OCI-LY7 (cell line): Measurements from ENCODE around the gene CPNE7.

Source experiments
- EZH2phosphoT487 ChIP-seq: fragments of 200-600 bp; sonication (generic); IDR thresholded peaks from 2 replicates; pipeline ENCODE4 v1.6.1; 2018; ENCODE audit warnings: low read depth, borderline replicate concordance, mild to moderate bottlenecking, mixed run types, antibody characterized with exemption, low read length, moderate library complexity, mixed read lengths
- TF ChIP-seq, protein P1 (sequence below): fragments of 200-600 bp; sonication (generic); conservative IDR thresholded peaks from 2 replicates; pipeline ENCODE4 v1.5.1; 2014; ENCODE audit warnings: mild to moderate bottlenecking, antibody characterized with exemption, low read length, moderate library complexity, mixed read lengths

DNA sequence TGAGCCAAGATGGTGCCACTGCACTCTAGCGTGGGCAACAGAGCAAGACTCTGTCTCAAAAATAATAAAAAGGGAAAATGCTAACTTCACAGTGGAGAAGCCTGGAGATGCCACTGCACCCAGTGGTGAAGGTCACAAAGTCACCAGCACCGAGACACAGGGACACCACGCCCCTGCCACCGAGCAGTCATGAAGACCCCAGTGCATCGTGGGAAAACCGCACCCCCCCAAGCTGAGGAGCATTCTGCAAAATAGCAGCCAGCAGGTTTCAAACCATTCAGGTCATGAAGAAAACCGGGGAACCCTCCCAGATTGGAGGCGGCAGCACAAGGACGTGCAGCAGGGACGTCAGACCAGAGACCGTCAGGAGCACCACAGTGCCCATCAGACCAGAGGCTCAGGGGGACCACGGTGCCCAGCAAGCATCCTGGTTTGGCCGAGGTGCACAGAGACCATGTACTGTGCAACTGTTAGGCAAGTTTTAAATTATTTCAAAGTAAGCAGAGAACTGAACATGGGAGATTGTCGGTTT, 68.3 kb downstream of the CPNE7 start:
- TF ChIP-seq, protein P1, sequence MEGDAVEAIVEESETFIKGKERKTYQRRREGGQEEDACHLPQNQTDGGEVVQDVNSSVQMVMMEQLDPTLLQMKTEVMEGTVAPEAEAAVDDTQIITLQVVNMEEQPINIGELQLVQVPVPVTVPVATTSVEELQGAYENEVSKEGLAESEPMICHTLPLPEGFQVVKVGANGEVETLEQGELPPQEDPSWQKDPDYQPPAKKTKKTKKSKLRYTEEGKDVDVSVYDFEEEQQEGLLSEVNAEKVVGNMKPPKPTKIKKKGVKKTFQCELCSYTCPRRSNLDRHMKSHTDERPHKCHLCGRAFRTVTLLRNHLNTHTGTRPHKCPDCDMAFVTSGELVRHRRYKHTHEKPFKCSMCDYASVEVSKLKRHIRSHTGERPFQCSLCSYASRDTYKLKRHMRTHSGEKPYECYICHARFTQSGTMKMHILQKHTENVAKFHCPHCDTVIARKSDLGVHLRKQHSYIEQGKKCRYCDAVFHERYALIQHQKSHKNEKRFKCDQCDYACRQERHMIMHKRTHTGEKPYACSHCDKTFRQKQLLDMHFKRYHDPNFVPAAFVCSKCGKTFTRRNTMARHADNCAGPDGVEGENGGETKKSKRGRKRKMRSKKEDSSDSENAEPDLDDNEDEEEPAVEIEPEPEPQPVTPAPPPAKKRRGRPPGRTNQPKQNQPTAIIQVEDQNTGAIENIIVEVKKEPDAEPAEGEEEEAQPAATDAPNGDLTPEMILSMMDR = no peak
- TF ChIP-seq EZH2phosphoT487 = no peak
